ENCODE results near the gene CTNNA3.

The CTNNA3 gene

GRCh38 chr10:66927971-66928770 is 767.8 kb downstream of the CTNNA3 start:
- TF ChIP-seq CTCF (IDR thresholded peaks at IDR 0.05; ENCODE audit: low read depth, low read length) = no peak
- no peak overlapping the region for H3K4me3 ChIP-seq (ENCODE audit: low read depth, low read length)

GRCh38 chr10:66927251-66927935 is 768.6 kb downstream of the CTNNA3 start:
- H3K4me3 ChIP-seq (ENCODE audit: low read depth, low read length) = no peak overlapping the region
- TF ChIP-seq CTCF (IDR thresholded peaks at IDR 0.05; ENCODE audit: low read depth, low read length) = no peak

- TF ChIP-seq CTCF (IDR thresholded peaks at IDR 0.05; ENCODE audit: low read depth, low read length) = no peak
- H3K4me3 ChIP-seq (ENCODE audit: low read depth, low read length) = no peak overlapping the region
Measured at GRCh38 chr10:66926841-66927240, 769.2 kb downstream of the CTNNA3 start.

- no peak within 1 kb of the TSS for H3K4me3 ChIP-seq (ENCODE audit: low read depth, low read length)
- TF ChIP-seq CTCF (IDR thresholded peaks at IDR 0.05; ENCODE audit: low read depth, low read length) = no peak
Measured at GRCh38 chr10:66925896-66926715, 769.9 kb downstream of the CTNNA3 start, which contains the start of gene LRRTM3. Gene LRRTM3, plus strand, starts transcription at chr10:66926036.

- no peak for TF ChIP-seq CTCF (IDR thresholded peaks at IDR 0.05; ENCODE audit: low read depth, low read length)
Measured at GRCh38 chr10:66925373-66925772, 770.6 kb downstream of the CTNNA3 start.

GRCh38 chr10:66924674-66925345 is 771.2 kb downstream of the CTNNA3 start:
- TF ChIP-seq CTCF (IDR thresholded peaks at IDR 0.05; ENCODE audit: low read depth, low read length) = no peak
- no peak overlapping the region for H3K4me3 ChIP-seq (ENCODE audit: low read depth, low read length)

More at GRCh38 chr10:66925373-66925772, 770.6 kb downstream of the CTNNA3 start:
- H3K4me3 ChIP-seq (ENCODE audit: low read depth, low read length) = no peak overlapping the region
